Keratinocyte (primary cell): Measurements from ENCODE around the gene INSIG1. TPM values are rescaled to one million over a fixed set of nuclear protein-coding genes. Genes with fewer than 3 reads are reported as not detected.

Source experiments
- DNase-seq: peaks from one replicate; pipeline ENCODE4 v3.0.0-alpha.2; 2011; ENCODE audit warnings: low read depth, missing footprints, low spot score
- FAIRE-seq: peaks from 2 replicates; lab custom pipeline; 2011; peaks lifted over from hg19 to GRCh38; lab: Jason Lieb, UNC
- H2AFZ ChIP-seq: 2 replicates; pipeline ENCODE4 v1.6.0; 2012; ENCODE audit warnings: low read length, control low read depth, inconsistent platforms; ENCODE audit not compliant: control insufficient read depth
- H3K27ac ChIP-seq: 2 replicates; pipeline ENCODE4 v1.5.1; 2011; ENCODE audit warnings: low read length; ENCODE audit not compliant: control insufficient read depth, insufficient read depth
- H3K27me3 ChIP-seq: 3 replicates; pipeline ENCODE4 v1.6.0; 2011; ENCODE audit warnings: low read length; ENCODE audit not compliant: control insufficient read depth, insufficient read depth; ENCODE audit errors: extremely low read depth
- H3K36me3 ChIP-seq, 2 experiments: 2 replicates in 1 of 2; 3 replicates in 1 of 2; pipeline ENCODE4 v1.5.1; 2011; ENCODE audit warnings: low read length in 2 of 2, mild to moderate bottlenecking in 1 of 2; ENCODE audit not compliant: control insufficient read depth in 2 of 2, insufficient read depth in 2 of 2; ENCODE audit errors: extremely low read depth in 1 of 2
- H3K4me1 ChIP-seq: 3 replicates; pipeline ENCODE4 v1.5.1; 2011; ENCODE audit warnings: low read length; ENCODE audit not compliant: control insufficient read depth, insufficient read depth; ENCODE audit errors: extremely low read depth
- H3K4me2 ChIP-seq: 3 replicates; pipeline ENCODE4 v1.6.0; 2011; ENCODE audit warnings: low read depth, low read length; ENCODE audit not compliant: control insufficient read depth, insufficient read depth; ENCODE audit errors: extremely low read depth
- H3K4me3 ChIP-seq, 3 experiments: fragments of 200-600 bp in 1 of 3; sonication (generic) in 1 of 3; 2 replicates in 2 of 3; 3 replicates in 1 of 3; pipeline ENCODE4 v1.5.1; 2011 to 2016; ENCODE audit warnings: low read length in 3 of 3, mild to moderate bottlenecking in 3 of 3, control low read depth in 2 of 3, inconsistent platforms in 1 of 3, low read depth in 1 of 3, mixed read lengths in 1 of 3, mixed run types in 1 of 3, moderate library complexity in 1 of 3; ENCODE audit not compliant: control insufficient read depth in 2 of 3, insufficient read depth in 2 of 3; ENCODE audit errors: extremely low read depth in 1 of 3
- H3K79me2 ChIP-seq: 2 replicates; pipeline ENCODE4 v1.6.0; 2012; ENCODE audit warnings: low read length; ENCODE audit not compliant: control insufficient read depth, insufficient read depth
- H3K9ac ChIP-seq: 3 replicates; pipeline ENCODE4 v1.6.0; 2011; ENCODE audit warnings: low read length; ENCODE audit not compliant: control insufficient read depth, insufficient read depth; ENCODE audit errors: extremely low read depth
- H3K9me1 ChIP-seq: 3 replicates; pipeline ENCODE4 v1.6.0; 2011; ENCODE audit warnings: low read length; ENCODE audit not compliant: control insufficient read depth, insufficient read depth; ENCODE audit errors: extremely low read depth
- H3K9me3 ChIP-seq: 2 replicates; pipeline ENCODE4 v1.5.1; 2012; ENCODE audit warnings: low read depth, low read length; ENCODE audit not compliant: control insufficient read depth
- H4K20me1 ChIP-seq: 3 replicates; pipeline ENCODE4 v1.6.0; 2011; ENCODE audit warnings: low read length; ENCODE audit not compliant: control insufficient read depth, insufficient read depth; ENCODE audit errors: extremely low read depth
- EZH2 ChIP-seq: IDR thresholded peaks from one replicate; pipeline ENCODE4 v1.6.1; 2012; ENCODE audit warnings: inconsistent platforms, mild to moderate bottlenecking, low read length, moderate library complexity
- dilution Hi-C: fragments of 300-500 bp; cut with MboI; formaldehyde crosslinking; loops from one replicate; pipeline ENCODE4 v1.7.0; 2020; ENCODE audit warnings: low sequenced_read_pairs; ENCODE audit not compliant: extremely low pct_ligation_motif_present
- polyA plus RNA-seq, 5 experiments: library from polyadenylated mRNA; depleted of rRNA in 3 of 5; stranded (reverse) in 3 of 5; stranded (forward) in 1 of 5; unstranded in 1 of 5; fragments of >200 nt; gene quantifications; 1 replicate in 1 of 5; 2 replicates in 3 of 5; 3 replicates in 1 of 5; pipeline versions ENCODE4 v1.2.1 to v1.2.3, GENCODE V29; 2011 to 2012; ENCODE audit warnings: missing spikeins in 2 of 5, low read depth in 1 of 5, low replicate concordance in 1 of 5
- TF ChIP-seq, protein P1 (sequence below), 3 experiments: IDR thresholded peaks in 1 of 3; conservative IDR thresholded peaks in 1 of 3; optimal IDR thresholded peaks in 1 of 3; 2 replicates in 2 of 3; 3 replicates in 1 of 3; pipeline versions ENCODE3 to v1.5.1; 2011; ENCODE audit warnings: low read length in 3 of 3, mild to moderate bottlenecking in 3 of 3, moderate library complexity in 2 of 3, control low read depth in 1 of 3, inconsistent platforms in 1 of 3; ENCODE audit not compliant: insufficient read depth in 2 of 3; ENCODE audit errors: extremely low read depth in 1 of 3

Gene INSIG1
- polyA plus RNA-seq, 1 donor (not counting 4 experiments of a cell fraction or from before 2014, with no cell fraction given), result 104 TPM

- DNase-seq (peak; percentile 32), FAIRE-seq (peak; percentile 81)
- TF ChIP-seq, protein P1, sequence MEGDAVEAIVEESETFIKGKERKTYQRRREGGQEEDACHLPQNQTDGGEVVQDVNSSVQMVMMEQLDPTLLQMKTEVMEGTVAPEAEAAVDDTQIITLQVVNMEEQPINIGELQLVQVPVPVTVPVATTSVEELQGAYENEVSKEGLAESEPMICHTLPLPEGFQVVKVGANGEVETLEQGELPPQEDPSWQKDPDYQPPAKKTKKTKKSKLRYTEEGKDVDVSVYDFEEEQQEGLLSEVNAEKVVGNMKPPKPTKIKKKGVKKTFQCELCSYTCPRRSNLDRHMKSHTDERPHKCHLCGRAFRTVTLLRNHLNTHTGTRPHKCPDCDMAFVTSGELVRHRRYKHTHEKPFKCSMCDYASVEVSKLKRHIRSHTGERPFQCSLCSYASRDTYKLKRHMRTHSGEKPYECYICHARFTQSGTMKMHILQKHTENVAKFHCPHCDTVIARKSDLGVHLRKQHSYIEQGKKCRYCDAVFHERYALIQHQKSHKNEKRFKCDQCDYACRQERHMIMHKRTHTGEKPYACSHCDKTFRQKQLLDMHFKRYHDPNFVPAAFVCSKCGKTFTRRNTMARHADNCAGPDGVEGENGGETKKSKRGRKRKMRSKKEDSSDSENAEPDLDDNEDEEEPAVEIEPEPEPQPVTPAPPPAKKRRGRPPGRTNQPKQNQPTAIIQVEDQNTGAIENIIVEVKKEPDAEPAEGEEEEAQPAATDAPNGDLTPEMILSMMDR (optimal IDR thresholded peaks at IDR 0.05 in 1 of 3, IDR thresholded peaks at IDR 0.05 in 1 of 3, conservative IDR thresholded peaks at IDR 0.05 in 1 of 3; ENCODE audit: extremely low read depth in 1 of 3, insufficient read depth in 2 of 3, low read length in 3 of 3), result no peak
- TF ChIP-seq EZH2, result no peak
- dilution Hi-C loops, result no loop called here
- Histone ChIP-seq H3K27me3 (peaks cover 6% of the 10 kb centered on the region), H3K27ac (no peak overlapping the region), H4K20me1 (no peaks in the 10 kb centered on the region), H3K36me3 (no peaks in the 10 kb centered on the region), H3K4me3 (no peak overlapping the region), H2AFZ (no peak overlapping the region), H3K4me2 (no peak overlapping the region), H3K9ac (no peak overlapping the region), H3K4me1 (peaks cover 6% of the 10 kb centered on the region), H3K9me3 (no peaks in the 10 kb centered on the region), H3K79me2 (no peaks in the 10 kb centered on the region), H3K9me1 (no peaks in the 10 kb centered on the region)
These were observed 39.5 kb upstream of the INSIG1 start for GRCh38 chr7:155258226-155258560.

GRCh38 chr7:155259866-155260497, 37.7 kb upstream of the INSIG1 start:
- dilution Hi-C loops, result no loop called here
- no peak overlapping the region for H3K9ac ChIP-seq
- no peak overlapping the region for H3K27ac ChIP-seq
- H3K9me1 ChIP-seq, result no peaks in the 10 kb centered on the region
- no peaks in the 10 kb centered on the region for H3K36me3 ChIP-seq
- DNase-seq, result no peak
- H3K4me2 ChIP-seq, result no peak overlapping the region
- H2AFZ ChIP-seq, result no peak overlapping the region
- H3K4me3 ChIP-seq, result no peak overlapping the region
- no peak for FAIRE-seq
- H3K79me2 ChIP-seq, result no peaks in the 10 kb centered on the region
- no peaks in the 10 kb centered on the region for H4K20me1 ChIP-seq
- peaks cover 6% of the 10 kb centered on the region for H3K4me1 ChIP-seq
- no peak for TF ChIP-seq EZH2
- TF ChIP-seq, protein P1 (optimal IDR thresholded peaks at IDR 0.05 in 1 of 3, IDR thresholded peaks at IDR 0.05 in 1 of 3, conservative IDR thresholded peaks at IDR 0.05 in 1 of 3; ENCODE audit: extremely low read depth in 1 of 3, insufficient read depth in 2 of 3, low read length in 3 of 3), result no peak
- H3K9me3 ChIP-seq, result no peaks in the 10 kb centered on the region
- no peaks in the 10 kb centered on the region for H3K27me3 ChIP-seq
